Endodermal cell (in vitro differentiated cells): ENCODE results near the gene MTURN. TPM values are rescaled to one million over a fixed set of nuclear protein-coding genes. Genes with fewer than 3 reads are reported as not detected.

Source experiments
- DNase-seq: peaks from one replicate; pipeline ENCODE4 v3.0.0-alpha.2; 2017
- H3K27ac ChIP-seq: 2 replicates; pipeline ENCODE4 v1.5.1; 2013; ENCODE audit warnings: mild to moderate bottlenecking, low read depth, low read length, moderate library complexity
- H3K27me3 ChIP-seq: 2 replicates; pipeline ENCODE4 v1.6.1; 2013; ENCODE audit warnings: mild to moderate bottlenecking, low read length, moderate library complexity; ENCODE audit not compliant: insufficient read depth, control insufficient read depth, poor library complexity, severe bottlenecking
- H3K36me3 ChIP-seq: 2 replicates; pipeline ENCODE4 v1.7.0; 2013; ENCODE audit warnings: mild to moderate bottlenecking, low read length, moderate library complexity; ENCODE audit not compliant: control insufficient read depth, insufficient read depth
- H3K4me1 ChIP-seq: one replicate; pipeline ENCODE4 v1.7.0; 2013; ENCODE audit warnings: low read length; ENCODE audit not compliant: control insufficient read depth, insufficient read depth
- H3K4me3 ChIP-seq: 2 replicates; pipeline ENCODE4 v1.5.1; 2013; ENCODE audit warnings: mild to moderate bottlenecking, low read length, moderate library complexity
- H3K9ac ChIP-seq: 2 replicates; pipeline ENCODE4 v1.6.1; 2013; ENCODE audit warnings: mild to moderate bottlenecking, low read length, moderate library complexity; ENCODE audit not compliant: poor library complexity, severe bottlenecking; ENCODE audit errors: extremely low read depth
- H3K9me3 ChIP-seq: 2 replicates; pipeline ENCODE4 v1.6.1; 2013; ENCODE audit warnings: mild to moderate bottlenecking, low read length, moderate library complexity; ENCODE audit not compliant: control insufficient read depth
- H3K27ac Mint-ChIP-seq: 2 replicates; pipeline ENCODE4 v1.8.0; 2020; ENCODE audit warnings: mixed read lengths
- H3K27me3 Mint-ChIP-seq: 2 replicates; pipeline ENCODE4 v1.8.0; 2021; ENCODE audit warnings: mild to moderate bottlenecking, mixed read lengths; ENCODE audit not compliant: insufficient read depth
- H3K36me3 Mint-ChIP-seq: 2 replicates; pipeline ENCODE4 v1.8.0; 2020; ENCODE audit warnings: low read depth, mixed read lengths
- H3K4me1 Mint-ChIP-seq: 2 replicates; pipeline ENCODE4 v1.8.0; 2020; ENCODE audit warnings: mixed read lengths
- H3K4me3 Mint-ChIP-seq: 2 replicates; pipeline ENCODE4 v1.8.0; 2020; ENCODE audit warnings: mild to moderate bottlenecking, moderate library complexity, mixed read lengths
- H3K9me3 Mint-ChIP-seq: 2 replicates; pipeline ENCODE4 v1.8.0; 2020; ENCODE audit warnings: mild to moderate bottlenecking, mixed read lengths
- WGBS, 2 experiments: methylation state at CpG; one replicate each; pipeline versions ENCODE4 v1.1.5 to v1.1.7; 2013; ENCODE audit warnings: missing lambda C conversion rate in 2 of 2, mixed read lengths in 1 of 2; ENCODE audit not compliant: insufficient coverage in 1 of 2, insufficient read length in 1 of 2; 5-methylcytosine and 5-hydroxymethylcytosine counted together
- total RNA-seq, 2 donors: library from RNA; stranded (reverse); fragmentation: NEBNext Ultra II Directional in 1 of 2; extraction: Animal tissue kit (Norgen Biotek cat#: 25700) in 1 of 2; gene quantifications; 2 replicates in 1 of 2; 3 replicates in 1 of 2; pipeline ENCODE4 v1.2.1, GENCODE V29; 2021
- TF ChIP-seq, protein P1 (sequence below): fragments of 200-600 bp; sonication (generic); conservative IDR thresholded peaks from 2 replicates; pipeline ENCODE4 v1.5.0; 2021; ENCODE audit warnings: antibody characterized with exemption, mild to moderate bottlenecking

The MTURN gene
- total RNA-seq, 2 donors from 2014 or later = 11.2 to 12.1 TPM

DNA sequence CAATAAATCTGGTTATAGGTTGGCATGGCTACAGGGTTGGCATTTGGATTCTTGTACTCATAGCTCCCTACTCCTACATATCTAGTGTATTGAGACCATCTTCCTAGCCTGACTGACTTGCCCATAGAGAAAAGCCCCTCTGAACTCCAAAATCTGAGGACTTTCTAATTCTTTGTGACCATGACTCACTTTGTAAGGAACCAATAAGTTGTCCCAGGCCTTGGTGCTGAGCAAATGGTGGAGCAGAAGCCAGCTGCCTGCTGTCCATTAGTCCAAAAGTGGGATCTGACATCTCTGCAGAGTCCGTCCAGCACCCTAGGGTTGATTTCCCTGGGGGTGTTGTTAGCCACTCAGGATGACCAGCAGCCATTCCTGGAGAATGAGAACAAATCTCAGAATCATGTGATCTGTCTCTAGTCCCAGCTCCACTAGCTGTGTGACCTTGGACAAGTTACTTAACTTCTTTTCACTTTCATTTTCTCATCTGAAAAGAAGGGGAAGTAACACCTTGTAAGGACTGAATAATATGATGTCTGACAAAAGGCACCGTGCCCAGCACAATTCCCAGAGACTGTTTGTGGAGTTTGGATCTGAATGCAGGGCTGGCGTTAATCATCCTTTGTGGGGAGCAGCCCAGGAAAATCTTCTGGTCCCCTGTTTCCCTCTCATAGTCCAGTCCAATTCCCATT lies 44.1 kb downstream of the MTURN start:
- no peak overlapping the region for H3K4me3 ChIP-seq
- 82 to 93% methylated on average over 3 of the region's 3 CpGs for WGBS, 2 experiments
- no peaks in the 10 kb centered on the region for H3K9me3 Mint-ChIP-seq
- no peaks in the 10 kb centered on the region for H3K9me3 ChIP-seq
- no peaks in the 10 kb centered on the region for H3K27me3 Mint-ChIP-seq
- TF ChIP-seq, protein P1, sequence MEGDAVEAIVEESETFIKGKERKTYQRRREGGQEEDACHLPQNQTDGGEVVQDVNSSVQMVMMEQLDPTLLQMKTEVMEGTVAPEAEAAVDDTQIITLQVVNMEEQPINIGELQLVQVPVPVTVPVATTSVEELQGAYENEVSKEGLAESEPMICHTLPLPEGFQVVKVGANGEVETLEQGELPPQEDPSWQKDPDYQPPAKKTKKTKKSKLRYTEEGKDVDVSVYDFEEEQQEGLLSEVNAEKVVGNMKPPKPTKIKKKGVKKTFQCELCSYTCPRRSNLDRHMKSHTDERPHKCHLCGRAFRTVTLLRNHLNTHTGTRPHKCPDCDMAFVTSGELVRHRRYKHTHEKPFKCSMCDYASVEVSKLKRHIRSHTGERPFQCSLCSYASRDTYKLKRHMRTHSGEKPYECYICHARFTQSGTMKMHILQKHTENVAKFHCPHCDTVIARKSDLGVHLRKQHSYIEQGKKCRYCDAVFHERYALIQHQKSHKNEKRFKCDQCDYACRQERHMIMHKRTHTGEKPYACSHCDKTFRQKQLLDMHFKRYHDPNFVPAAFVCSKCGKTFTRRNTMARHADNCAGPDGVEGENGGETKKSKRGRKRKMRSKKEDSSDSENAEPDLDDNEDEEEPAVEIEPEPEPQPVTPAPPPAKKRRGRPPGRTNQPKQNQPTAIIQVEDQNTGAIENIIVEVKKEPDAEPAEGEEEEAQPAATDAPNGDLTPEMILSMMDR = no peak
- no peak overlapping the region for H3K27ac Mint-ChIP-seq
- no peak overlapping the region for H3K27ac ChIP-seq
- no peak overlapping the region for H3K4me3 Mint-ChIP-seq
- no peak overlapping the region for H3K9ac ChIP-seq
- no peaks in the 10 kb centered on the region for H3K36me3 ChIP-seq
- no peaks in the 10 kb centered on the region for H3K27me3 ChIP-seq
- H3K36me3 Mint-ChIP-seq = no peaks in the 10 kb centered on the region
- no peak for DNase-seq
- no peaks in the 10 kb centered on the region for H3K4me1 ChIP-seq
- H3K4me1 Mint-ChIP-seq = peaks cover 4% of the 10 kb centered on the region

DNA sequence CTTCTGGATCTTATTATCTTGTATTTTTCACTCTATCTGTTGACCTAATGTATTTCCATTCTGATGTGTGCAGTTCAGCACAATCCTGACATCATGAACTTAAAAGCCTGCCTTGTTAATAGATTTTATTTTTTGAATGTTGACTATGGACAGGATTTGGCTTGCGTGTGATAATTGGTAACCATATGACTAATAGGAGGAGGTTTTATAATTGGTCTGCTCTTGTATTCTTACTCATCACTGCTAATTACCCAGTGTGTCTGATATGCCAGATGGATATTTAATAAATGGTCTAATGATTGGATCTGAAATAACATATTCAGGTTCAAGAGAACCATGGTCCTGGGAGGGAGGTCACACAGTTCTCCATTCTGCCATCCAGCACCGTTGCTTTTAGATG lies 45.9 kb downstream of the MTURN start:
- Histone ChIP-seq H3K27me3 (no peaks in the 10 kb centered on the region), H3K36me3 (no peaks in the 10 kb centered on the region), H3K27ac (no peak overlapping the region), H3K4me1 (no peaks in the 10 kb centered on the region), H3K9ac (no peak overlapping the region), H3K4me3 (no peak overlapping the region), H3K9me3 (no peaks in the 10 kb centered on the region)
- no peaks in the 10 kb centered on the region for H3K27me3 Mint-ChIP-seq
- H3K36me3 Mint-ChIP-seq = no peaks in the 10 kb centered on the region
- no peaks in the 10 kb centered on the region for H3K9me3 Mint-ChIP-seq
- 95 to 100% methylated on average over 2 of the region's 2 CpGs for WGBS, 2 experiments
- H3K4me3 Mint-ChIP-seq = no peak overlapping the region
- no peak overlapping the region for H3K27ac Mint-ChIP-seq
- H3K4me1 Mint-ChIP-seq = peaks cover 4% of the 10 kb centered on the region
- no peak for DNase-seq
- TF ChIP-seq, protein P1 = no peak

DNA sequence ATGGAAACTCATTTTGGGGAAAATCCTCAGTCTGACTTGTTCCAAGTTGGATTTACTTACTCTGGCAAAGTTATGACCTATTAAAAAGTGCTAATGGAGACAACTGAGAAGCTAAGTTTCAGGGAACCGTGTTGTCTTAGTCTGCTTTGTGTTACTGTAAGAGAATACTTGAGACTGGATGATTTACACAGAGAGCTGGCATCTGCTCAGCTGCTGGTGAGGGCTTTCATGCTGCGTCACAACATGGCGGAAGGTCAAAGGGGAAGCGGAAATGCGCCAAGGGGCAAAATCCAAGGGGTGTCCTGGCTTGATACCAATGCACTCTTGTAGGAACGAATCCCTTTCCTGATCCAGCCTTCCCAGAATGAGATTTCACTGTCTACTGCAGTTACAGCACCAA lies 46.4 kb downstream of the MTURN start:
- no peaks in the 10 kb centered on the region for H3K9me3 ChIP-seq
- no peaks in the 10 kb centered on the region for H3K27me3 Mint-ChIP-seq
- H3K27ac ChIP-seq = no peak overlapping the region
- H3K9ac ChIP-seq = no peak overlapping the region
- no peak overlapping the region for H3K27ac Mint-ChIP-seq
- peaks cover under 1% of the 10 kb centered on the region for H3K9me3 Mint-ChIP-seq
- peaks cover 4% of the 10 kb centered on the region for H3K4me1 Mint-ChIP-seq
- no peaks in the 10 kb centered on the region for H3K4me1 ChIP-seq
- no peak overlapping the region for H3K4me3 ChIP-seq
- no peak overlapping the region for H3K4me3 Mint-ChIP-seq
- H3K27me3 ChIP-seq = no peaks in the 10 kb centered on the region
- TF ChIP-seq, protein P1 = no peak
- H3K36me3 ChIP-seq = no peaks in the 10 kb centered on the region
- no peak for DNase-seq
- WGBS, 2 experiments = 84 to 91% methylated on average over 6 of the region's 6 CpGs
- H3K36me3 Mint-ChIP-seq = no peaks in the 10 kb centered on the region
